GM12878 (cell line): ENCODE data around the gene POLR2L.

Experiments
- CTCF ChIP-seq, 3 experiments: IDR thresholded peaks in 2 of 3; conservative IDR thresholded peaks in 1 of 3; 2 replicates each; pipeline ENCODE4 v1.5.1; 2011; ENCODE audit warnings: low read depth in 3 of 3, low read length in 3 of 3, mild to moderate bottlenecking in 3 of 3, control low read depth in 2 of 3, moderate library complexity in 2 of 3, inconsistent platforms in 1 of 3, mixed read lengths in 1 of 3; ENCODE audit not compliant: control insufficient read depth in 2 of 3, insufficient read depth in 1 of 3; ENCODE audit errors: extremely low read depth in 1 of 3
- MTA2 ChIP-seq: fragments of 450-650 bp; IDR thresholded peaks from 2 replicates; pipeline ENCODE4 v1.6.1; 2016; ENCODE audit warnings: low read depth, mild to moderate bottlenecking, moderate library complexity

- no peak for TF ChIP-seq CTCF (IDR thresholded peaks at IDR 0.05 in 2 of 3, conservative IDR thresholded peaks at IDR 0.05 in 1 of 3; ENCODE audit: control insufficient read depth in 2 of 3, extremely low read depth in 1 of 3, insufficient read depth in 1 of 3, low read depth in 3 of 3, low read length in 3 of 3)
- no peak for TF ChIP-seq MTA2
Observed at GRCh38 chr11:841981-842369, 354 bp downstream of the POLR2L start.
